Coronary artery (tissue), 2 donors: ENCODE data around the gene PDZK1IP1.

ENCODE experiments used
- DNase-seq: peaks from one replicate; pipeline ENCODE4 v3.0.0-alpha.2; 2017; ENCODE audit warnings: low spot score
- H3K27ac ChIP-seq, 2 donors: fragments of 200-600 bp; sonication (generic); one replicate each; pipeline ENCODE4 v1.5.1; 2016 to 2019
- H3K4me3 ChIP-seq: fragments of 200-600 bp; sonication (generic); 2 replicates; pipeline ENCODE4 v1.5.1; 2016; ENCODE audit warnings: mild to moderate bottlenecking, moderate library complexity
- TF ChIP-seq, protein P1 (sequence below): fragments of 200-600 bp; sonication (generic); IDR thresholded peaks from one replicate; pipeline ENCODE4 v1.5.1; 2019; ENCODE audit warnings: antibody characterized with exemption

The PDZK1IP1 gene

DNA sequence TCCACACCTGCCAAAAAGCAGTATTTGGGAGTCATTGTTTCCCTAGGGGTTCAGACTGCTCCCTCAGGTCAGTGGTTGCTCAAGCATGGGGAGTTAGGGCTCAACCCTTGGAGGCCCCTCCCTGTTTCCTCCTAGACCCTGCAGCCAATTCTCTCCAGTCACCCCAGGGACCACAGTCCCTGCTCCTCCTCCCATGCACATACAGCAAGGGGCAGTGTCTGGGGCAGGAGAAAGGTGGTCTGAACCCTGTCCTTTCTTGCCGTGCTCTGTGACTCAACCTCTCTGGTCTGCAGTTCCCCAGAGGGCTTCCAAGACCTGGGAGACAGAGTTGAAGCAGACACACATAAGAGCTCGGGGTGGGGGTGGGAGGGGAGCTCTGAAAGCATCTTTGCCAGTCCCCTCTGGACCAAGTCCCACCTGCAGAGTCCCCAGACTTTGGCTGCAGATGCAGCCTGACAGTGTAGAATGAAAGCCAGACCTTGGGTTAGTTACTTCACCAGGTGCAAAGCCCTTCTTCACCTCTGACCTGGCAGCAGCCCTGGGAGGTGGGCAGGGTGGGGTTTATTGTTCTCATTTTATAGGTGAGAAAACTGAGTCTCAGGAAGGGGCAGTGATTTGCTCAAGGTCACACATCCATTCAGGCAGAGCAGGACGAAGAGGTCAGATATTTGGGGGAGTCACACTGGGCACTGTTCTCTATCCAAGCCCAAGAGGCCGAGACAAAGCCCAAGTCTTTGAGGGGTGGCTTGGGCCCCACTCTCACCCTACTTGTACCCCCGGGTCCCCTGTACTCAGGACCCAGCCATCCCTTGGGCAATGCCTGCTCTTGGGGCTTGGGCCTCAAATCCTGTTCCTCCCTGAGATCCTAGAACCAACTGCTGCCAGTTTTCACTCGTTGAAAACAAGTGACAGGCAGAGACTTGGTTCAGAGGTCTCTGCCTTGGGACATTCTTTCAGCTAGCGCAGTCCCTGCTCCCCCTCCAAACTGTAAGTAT lies 748 bp downstream of the PDZK1IP1 start:
- H3K27ac ChIP-seq: peak overlapping the region; percentile 79 to 82
- no peak overlapping the region for H3K4me3 ChIP-seq
- DNase-seq: peak; percentile 64
- TF ChIP-seq, protein P1, sequence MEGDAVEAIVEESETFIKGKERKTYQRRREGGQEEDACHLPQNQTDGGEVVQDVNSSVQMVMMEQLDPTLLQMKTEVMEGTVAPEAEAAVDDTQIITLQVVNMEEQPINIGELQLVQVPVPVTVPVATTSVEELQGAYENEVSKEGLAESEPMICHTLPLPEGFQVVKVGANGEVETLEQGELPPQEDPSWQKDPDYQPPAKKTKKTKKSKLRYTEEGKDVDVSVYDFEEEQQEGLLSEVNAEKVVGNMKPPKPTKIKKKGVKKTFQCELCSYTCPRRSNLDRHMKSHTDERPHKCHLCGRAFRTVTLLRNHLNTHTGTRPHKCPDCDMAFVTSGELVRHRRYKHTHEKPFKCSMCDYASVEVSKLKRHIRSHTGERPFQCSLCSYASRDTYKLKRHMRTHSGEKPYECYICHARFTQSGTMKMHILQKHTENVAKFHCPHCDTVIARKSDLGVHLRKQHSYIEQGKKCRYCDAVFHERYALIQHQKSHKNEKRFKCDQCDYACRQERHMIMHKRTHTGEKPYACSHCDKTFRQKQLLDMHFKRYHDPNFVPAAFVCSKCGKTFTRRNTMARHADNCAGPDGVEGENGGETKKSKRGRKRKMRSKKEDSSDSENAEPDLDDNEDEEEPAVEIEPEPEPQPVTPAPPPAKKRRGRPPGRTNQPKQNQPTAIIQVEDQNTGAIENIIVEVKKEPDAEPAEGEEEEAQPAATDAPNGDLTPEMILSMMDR: no peak

DNA sequence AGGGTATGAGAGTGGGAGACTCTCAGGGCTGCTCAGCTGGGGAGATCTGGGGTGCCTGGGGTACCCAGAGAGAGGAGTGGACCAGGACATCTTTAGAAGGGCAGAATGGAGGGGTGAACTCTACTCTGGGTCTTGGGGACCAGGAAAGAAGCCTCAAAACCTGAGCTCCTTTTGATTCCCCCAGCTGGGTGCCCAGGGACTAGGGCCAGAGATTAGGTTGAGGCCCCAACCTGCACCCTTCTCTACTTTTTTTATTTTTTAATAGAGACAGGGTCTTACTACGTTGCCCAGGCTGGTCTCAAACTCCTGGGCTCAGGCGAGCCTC lies 1.9 kb downstream of the PDZK1IP1 start:
- DNase-seq: no peak
- TF ChIP-seq, protein P1: no peak
- H3K27ac ChIP-seq: no peak overlapping the region
- H3K4me3 ChIP-seq: no peak overlapping the region

DNA sequence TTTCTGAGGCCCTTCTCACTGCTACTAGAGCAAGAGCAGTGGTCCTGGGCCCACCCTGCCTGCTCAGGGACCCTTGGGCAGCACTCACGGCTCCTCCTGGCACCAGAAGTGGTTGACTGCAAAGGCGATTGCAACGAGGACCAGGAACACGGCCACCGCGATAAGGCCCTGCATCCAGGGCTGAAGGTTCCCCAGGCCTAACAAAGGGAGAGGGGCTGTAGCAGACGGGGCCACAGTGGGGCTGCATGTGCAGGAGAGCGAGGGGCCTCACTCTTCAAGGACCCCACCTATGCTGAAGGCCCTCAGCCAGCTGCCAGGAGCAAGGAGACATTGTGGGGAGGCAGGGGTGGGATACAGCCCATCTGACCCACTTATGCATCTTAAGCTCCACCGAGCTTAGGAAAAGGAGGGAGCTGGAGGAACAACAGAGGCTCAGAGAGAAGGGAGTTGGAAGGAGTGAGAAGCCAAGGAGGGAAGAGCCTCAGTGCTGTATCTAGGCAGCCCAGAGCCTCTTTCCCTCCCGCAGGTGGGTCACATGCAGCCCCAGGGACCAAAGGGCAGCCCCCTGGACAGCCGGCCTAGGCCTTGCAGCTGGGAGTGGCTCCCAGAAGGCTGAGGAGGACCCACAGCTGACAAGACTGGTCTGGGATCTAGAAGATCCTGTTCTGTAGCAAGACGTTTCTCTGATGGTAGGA lies 2.5 kb downstream of the PDZK1IP1 start:
- peak; percentile 63 for DNase-seq
- H3K27ac ChIP-seq: no peak overlapping the region
- H3K4me3 ChIP-seq: no peak overlapping the region
- TF ChIP-seq, protein P1: no peak

DNA sequence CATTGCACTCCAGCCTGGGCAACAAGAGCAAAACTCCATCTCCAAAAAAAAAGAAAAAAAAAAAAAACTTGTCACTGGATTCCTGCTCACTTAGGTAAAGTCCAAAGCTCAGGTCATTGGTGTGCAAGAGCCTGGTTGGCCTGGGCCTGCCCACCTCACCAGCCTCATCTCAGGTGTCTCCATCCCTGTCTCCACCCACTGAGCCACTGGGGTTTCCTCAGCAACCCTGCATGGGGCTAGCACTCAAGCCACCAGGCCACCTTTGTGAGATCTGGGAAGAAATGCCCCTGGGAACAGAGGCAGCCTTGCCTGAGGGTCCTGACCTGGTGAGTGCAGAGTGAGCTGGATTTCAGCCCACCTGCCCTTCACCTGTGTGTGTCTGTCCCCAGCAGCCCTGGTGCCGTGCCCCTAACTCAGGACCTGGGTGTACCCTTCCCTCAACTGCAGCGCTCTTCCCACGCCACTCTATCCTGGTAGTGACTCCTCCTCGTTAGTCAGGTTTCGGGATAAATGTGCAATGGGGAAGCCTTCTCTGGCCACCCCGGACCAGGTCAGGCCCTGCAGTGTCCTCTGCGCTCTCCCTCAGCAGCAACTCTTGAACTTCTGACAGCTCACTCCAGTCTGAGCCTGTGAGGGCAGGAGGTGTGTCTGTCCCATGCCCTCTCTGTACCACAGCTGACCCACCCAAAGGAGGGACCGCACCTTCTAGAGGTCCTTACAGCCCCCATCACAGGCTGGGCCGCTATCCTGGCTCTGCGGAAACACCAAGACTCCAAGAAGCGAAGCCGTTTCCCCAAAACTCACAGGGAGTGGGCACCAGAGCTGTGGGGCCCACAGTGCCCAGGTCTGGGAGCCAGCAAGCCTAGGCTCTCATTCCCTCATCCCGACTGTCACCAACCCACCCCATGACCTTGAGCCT lies 3.3 kb downstream of the PDZK1IP1 start:
- peak; percentile 67 for DNase-seq
- TF ChIP-seq, protein P1: no peak
- Histone ChIP-seq H3K27ac (no peak overlapping the region), H3K4me3 (no peak overlapping the region)

DNA sequence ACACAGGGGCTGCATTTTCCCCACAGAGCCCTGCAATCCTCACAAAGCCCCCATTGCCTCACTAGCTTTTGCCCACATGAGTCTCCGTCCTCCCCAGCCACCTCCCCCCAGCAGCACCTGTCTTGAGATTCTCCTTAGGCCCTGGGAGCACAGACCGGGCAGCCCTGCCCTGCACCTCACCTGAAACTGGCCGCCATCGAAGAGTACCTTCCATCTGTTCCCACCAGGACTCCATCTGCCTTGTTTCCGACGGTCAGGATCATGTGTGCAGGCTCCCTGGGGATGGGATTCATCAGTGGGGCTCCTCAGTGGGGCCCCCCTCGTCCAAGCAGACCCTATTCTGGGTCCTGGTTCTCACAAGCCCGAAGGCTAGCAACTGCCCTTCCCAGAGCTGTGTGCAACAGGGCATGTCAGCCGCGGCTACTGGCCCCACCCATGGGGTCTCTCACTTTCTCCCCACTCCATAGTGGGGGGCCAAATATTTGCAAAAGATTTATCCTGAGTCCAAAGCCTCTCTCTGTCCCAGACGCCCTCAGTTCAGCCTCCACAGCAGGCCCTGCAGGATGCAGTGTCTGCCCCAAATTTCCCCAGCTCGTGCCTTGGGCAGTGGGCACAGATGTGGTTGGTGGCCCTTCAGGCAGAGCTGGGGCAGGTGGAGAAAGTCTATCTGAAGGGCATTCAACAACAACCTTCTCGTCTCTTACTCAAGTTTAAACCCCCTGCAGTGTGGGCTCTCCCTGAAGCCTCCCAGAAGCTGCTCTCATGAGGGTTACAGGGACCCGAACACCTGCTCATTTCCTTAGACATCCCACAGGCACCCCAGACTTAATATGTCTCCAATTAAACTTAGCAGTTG lies 4.8 kb downstream of the PDZK1IP1 start:
- Histone ChIP-seq H3K4me3 (no peak overlapping the region), H3K27ac (no peak overlapping the region)
- TF ChIP-seq, protein P1: no peak
- peak; percentile 60 for DNase-seq
